IMR-90 (cell line): Measurements from ENCODE around the gene FAM149A. TPM values are rescaled to one million over a fixed set of nuclear protein-coding genes. Genes with fewer than 3 reads are reported as not detected.

ENCODE experiments used
- ATAC-seq: fragments of 200-7000 bp; cut with Tn5 transposase; 2 replicates; pipeline ENCODE4 v1.9.1; 2020; ENCODE audit warnings: low read depth, mild to moderate bottlenecking, moderate library complexity
- BruUV-seq: library from RNA; stranded (reverse); fragments of 400-500 nt; replicated peaks from 2 replicates; lab custom pipeline; 2021; lab: Mats Ljungman, UMichigan
- CTCF ChIA-PET: fragments of 300-600 bp; formaldehyde crosslinking; extraction: SDS; loops from one replicate; lab custom pipeline; 2021; ENCODE audit warnings: antibody characterized with exemption; lab: Yijun Ruan, JAX
- POLR2A ChIA-PET: fragments of 300-600 bp; sonication (Branson Sonifier 250); formaldehyde crosslinking; loops from one replicate; lab custom pipeline; 2022; ENCODE audit warnings: antibody characterized with exemption; ENCODE audit not compliant: unreplicated experiment; lab: Charles Lee
- DNase-seq: peaks from one replicate; pipeline ENCODE4 v3.0.0; 2013
- H2AFZ ChIP-seq: replicated peaks from 2 replicates; pipeline ENCODE3; 2013; ENCODE audit warnings: low read length, mild to moderate bottlenecking; ENCODE audit not compliant: poor library complexity
- H2AK5ac ChIP-seq: 2 replicates; pipeline ENCODE4 v1.6.1; 2013; ENCODE audit warnings: low read depth, low read length, inconsistent platforms
- H2AK9ac ChIP-seq: replicated peaks from 2 replicates; pipeline ENCODE3; 2013; ENCODE audit warnings: mild to moderate bottlenecking, low read depth, low read length, moderate library complexity; ENCODE audit not compliant: poor library complexity
- H2BK120ac ChIP-seq: 2 replicates; pipeline ENCODE4 v1.6.1; 2013; ENCODE audit warnings: low read depth, low read length, inconsistent platforms
- H2BK15ac ChIP-seq: 3 replicates; pipeline ENCODE4 v1.6.1; 2013; ENCODE audit warnings: low read depth, low read length, inconsistent platforms
- H2BK20ac ChIP-seq: 2 replicates; pipeline ENCODE4 v1.6.1; 2013; ENCODE audit warnings: low read depth, mild to moderate bottlenecking, inconsistent platforms, low read length, moderate library complexity
- H2BK5ac ChIP-seq: 2 replicates; pipeline ENCODE4 v1.6.1; 2013; ENCODE audit warnings: mild to moderate bottlenecking, low read depth, low read length, inconsistent platforms; ENCODE audit not compliant: poor library complexity, severe bottlenecking
- H3K14ac ChIP-seq: replicated peaks from 2 replicates; pipeline ENCODE4 v1.6.1; 2013; ENCODE audit warnings: low read depth, low read length, inconsistent platforms
- H3K18ac ChIP-seq: 2 replicates; pipeline ENCODE4 v1.6.1; 2013; ENCODE audit warnings: low read depth, low read length, control low read depth
- H3K23ac ChIP-seq: 2 replicates; pipeline ENCODE4 v1.6.1; 2013; ENCODE audit warnings: low read depth, low read length, inconsistent platforms
- H3K27ac ChIP-seq: 2 replicates; pipeline ENCODE4 v1.5.1; 2013; ENCODE audit warnings: mild to moderate bottlenecking, control low read depth, low read length; ENCODE audit not compliant: insufficient read depth
- H3K27me3 ChIP-seq: 2 replicates; pipeline ENCODE4 v1.6.1; 2013; ENCODE audit warnings: low read length; ENCODE audit not compliant: control insufficient read depth, insufficient read depth
- H3K36me3 ChIP-seq: 2 replicates; pipeline ENCODE4 v1.6.1; 2013; ENCODE audit warnings: low read length, mixed read lengths; ENCODE audit not compliant: control insufficient read depth, insufficient read depth
- H3K4ac ChIP-seq: 2 replicates; pipeline ENCODE4 v1.6.1; 2013; ENCODE audit warnings: low read depth, low read length, inconsistent platforms
- H3K4me1 ChIP-seq: 2 replicates; pipeline ENCODE4 v1.6.1; 2013; ENCODE audit warnings: low read length, mixed read lengths; ENCODE audit not compliant: control insufficient read depth, insufficient read depth
- H3K4me2 ChIP-seq: 2 replicates; pipeline ENCODE4 v1.6.1; 2013; ENCODE audit warnings: low read depth, mild to moderate bottlenecking, control low read depth, low read length, moderate library complexity
- H3K4me3 ChIP-seq: 2 replicates; pipeline ENCODE4 v1.5.1; 2013; ENCODE audit warnings: low read depth, mild to moderate bottlenecking, control low read depth, low read length, moderate library complexity; ENCODE audit not compliant: insufficient read depth
- H3K56ac ChIP-seq: 2 replicates; pipeline ENCODE4 v1.6.1; 2013; ENCODE audit warnings: low read length, inconsistent platforms; ENCODE audit not compliant: insufficient read depth; ENCODE audit errors: extremely low read depth
- H3K79me1 ChIP-seq, 2 experiments: 2 replicates each; pipeline ENCODE4 v1.6.1; 2013; ENCODE audit warnings: low read length in 2 of 2, inconsistent platforms in 1 of 2, low read depth in 1 of 2
- H3K9ac ChIP-seq: 2 replicates; pipeline ENCODE4 v1.6.1; 2013; ENCODE audit warnings: low read depth, low read length, control low read depth
- H3K9me1 ChIP-seq: 2 replicates; pipeline ENCODE4 v1.6.1; 2013; ENCODE audit warnings: low read length, inconsistent platforms; ENCODE audit not compliant: insufficient read depth
- H3K9me3 ChIP-seq: 2 replicates; pipeline ENCODE4 v1.6.1; 2013; ENCODE audit warnings: low read length; ENCODE audit not compliant: control insufficient read depth, insufficient read depth
- H4K20me1 ChIP-seq: 2 replicates; pipeline ENCODE4 v1.6.1; 2013; ENCODE audit warnings: low read length, inconsistent platforms; ENCODE audit not compliant: insufficient read depth
- H4K5ac ChIP-seq: 2 replicates; pipeline ENCODE4 v1.6.1; 2013; ENCODE audit warnings: mild to moderate bottlenecking, low read depth, low read length, control low read depth
- H4K8ac ChIP-seq, 2 experiments: 2 replicates each; pipeline ENCODE4 v1.6.1; 2013; ENCODE audit warnings: low read depth in 2 of 2, low read length in 2 of 2, control low read depth in 1 of 2, inconsistent platforms in 1 of 2
- H4K91ac ChIP-seq: 2 replicates; pipeline ENCODE4 v1.6.1; 2013; ENCODE audit warnings: low read depth, low read length, inconsistent platforms; ENCODE audit not compliant: insufficient read depth
- CEBPB ChIP-seq: IDR thresholded peaks from 2 replicates; pipeline ENCODE4 v1.6.1; 2012; ENCODE audit warnings: low read depth, low read length, improper control_type of control experiment
- WGBS, 2 experiments: methylation state at CpG; one replicate each; pipeline versions ENCODE4 v1.1.5 to v1.1.7; 2013; ENCODE audit warnings: missing lambda C conversion rate in 2 of 2; ENCODE audit not compliant: insufficient read length in 1 of 2; ENCODE audit errors: extremely low coverage in 2 of 2; 5-methylcytosine and 5-hydroxymethylcytosine counted together
- dilution Hi-C: fragments of 300-500 bp; cut with HindIII; formaldehyde crosslinking; loops from one replicate; pipeline ENCODE4 v1.14.3; 2018; ENCODE audit warnings: low sequenced_read_pairs; ENCODE audit not compliant: unreplicated experiment
- in situ Hi-C: fragments of 300-500 bp; cut with MboI; formaldehyde crosslinking; loops from 3 replicates; pipeline ENCODE4 v1.14.3; 2019; ENCODE audit warnings: low sequenced_read_pairs, inconsistent platforms, mixed read lengths
- intact Hi-C: fragments of 100-400 bp; cut with micrococcal nuclease; formaldehyde crosslinking; loops from 2 replicates; pipeline ENCODE4 v1.10.0; 2022
- polyA plus RNA-seq, 3 experiments: library from polyadenylated mRNA; depleted of rRNA; stranded (reverse); fragments of >200 nt; gene quantifications; 2 replicates each; pipeline ENCODE4 v1.2.3, GENCODE V29; 2012; ENCODE audit warnings: low replicate concordance in 1 of 3
- total RNA-seq: library from RNA; depleted of rRNA; stranded (reverse); fragments of >200 nt; gene quantifications from 2 replicates; pipeline ENCODE4 v1.2.3, GENCODE V29; 2012
- TF ChIP-seq, protein P1 (sequence below): fragments of 150-350 bp; IDR thresholded peaks from 2 replicates; pipeline ENCODE4 v1.6.1; 2017; ENCODE audit warnings: mild to moderate bottlenecking, antibody characterized with exemption, low read length, low read depth

Gene FAM149A
- total and polyA plus RNA-seq, 2 of the 4 experiments (the other 2 are of a cell fraction) = 0.54 to 0.70 TPM

DNA sequence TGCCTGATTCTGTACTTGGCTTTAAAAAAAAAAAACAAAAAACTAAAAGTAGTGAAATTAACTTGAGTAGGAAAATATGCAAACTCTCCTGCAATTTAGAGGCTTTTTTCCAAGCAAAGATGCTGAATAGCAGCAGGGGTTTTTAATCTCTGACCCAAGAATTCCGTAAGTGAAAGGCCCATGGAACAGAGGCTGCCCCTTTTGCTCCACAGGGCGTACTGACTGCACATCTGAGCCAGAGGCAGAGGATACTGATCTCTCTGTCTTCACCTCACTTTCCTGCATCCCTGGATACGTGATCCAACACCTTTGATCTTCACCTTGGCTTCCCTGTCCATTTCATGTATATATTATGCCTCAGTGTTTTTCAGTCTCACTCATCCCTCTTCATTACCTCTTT is 3.9 kb downstream of the FAM149A start:
- H3K56ac ChIP-seq = no peak overlapping the region
- no peak overlapping the region for H4K5ac ChIP-seq
- H3K27me3 ChIP-seq = peaks cover 21% of the 10 kb centered on the region
- no peak overlapping the region for H3K9ac ChIP-seq
- no peak overlapping the region for H2BK15ac ChIP-seq
- H3K9me1 ChIP-seq = no peaks in the 10 kb centered on the region
- BruUV-seq = no TSS peak
- no peak overlapping the region for H2AK9ac ChIP-seq
- no peak overlapping the region for H2BK20ac ChIP-seq
- no peak overlapping the region for H3K4ac ChIP-seq
- in situ Hi-C loops = no loop called here
- H2BK5ac ChIP-seq = no peak overlapping the region
- 33% methylated on average over 1 of the region's 3 CpGs; no CpG with 5 or more reads in 1 of the 2 experiments for WGBS, 2 experiments
- dilution Hi-C loops = no loop called here
- H3K23ac ChIP-seq = no peak overlapping the region
- no peaks in the 10 kb centered on the region for H3K4me1 ChIP-seq
- ChIA-PET CTCF (no interaction called here), POLR2A (no interaction called here)
- no peaks in the 10 kb centered on the region for H3K79me1 ChIP-seq
- TF ChIP-seq, protein P1, sequence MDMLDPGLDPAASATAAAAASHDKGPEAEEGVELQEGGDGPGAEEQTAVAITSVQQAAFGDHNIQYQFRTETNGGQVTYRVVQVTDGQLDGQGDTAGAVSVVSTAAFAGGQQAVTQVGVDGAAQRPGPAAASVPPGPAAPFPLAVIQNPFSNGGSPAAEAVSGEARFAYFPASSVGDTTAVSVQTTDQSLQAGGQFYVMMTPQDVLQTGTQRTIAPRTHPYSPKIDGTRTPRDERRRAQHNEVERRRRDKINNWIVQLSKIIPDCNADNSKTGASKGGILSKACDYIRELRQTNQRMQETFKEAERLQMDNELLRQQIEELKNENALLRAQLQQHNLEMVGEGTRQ = no peak
- no peak for TF ChIP-seq CEBPB
- no peak overlapping the region for H3K14ac ChIP-seq
- H4K91ac ChIP-seq = no peak overlapping the region
- H3K18ac ChIP-seq = no peak overlapping the region
- ATAC-seq = no peak
- no peak overlapping the region for H3K4me2 ChIP-seq
- no peak overlapping the region for H3K4me3 ChIP-seq
- H4K8ac ChIP-seq = no peak overlapping the region
- no peak overlapping the region for H2AFZ ChIP-seq
- H4K20me1 ChIP-seq = no peaks in the 10 kb centered on the region
- H2BK120ac ChIP-seq = no peak overlapping the region
- no peak overlapping the region for H3K27ac ChIP-seq
- H3K36me3 ChIP-seq = no peaks in the 10 kb centered on the region
- no peak overlapping the region for H2AK5ac ChIP-seq
- no peaks in the 10 kb centered on the region for H3K9me3 ChIP-seq
- DNase-seq = no peak
- intact Hi-C loops = no loop called here
